Esophagus squamous epithelium (tissue), 5 donors: ENCODE results near the gene FGD2. TPM values are rescaled to one million over a fixed set of nuclear protein-coding genes. Genes with fewer than 3 reads are reported as not detected.

ENCODE experiments used
- DNase-seq: peaks from one replicate; lab custom pipeline; 2025; lab: John Stamatoyannopoulos, UW
- H3K27ac ChIP-seq, 4 donors: fragments of 200-600 bp; sonication (generic); one replicate each; pipeline ENCODE4 v1.5.1; 2016 to 2019; ENCODE audit warnings: mild to moderate bottlenecking in 1 of 4
- H3K27me3 ChIP-seq, 4 donors: fragments of 200-600 bp; sonication (generic); 1 replicate in 3 of 4; 2 replicates in 1 of 4; pipeline versions ENCODE4 v1.5.1 to v1.6.0; 2017 to 2021; ENCODE audit warnings: antibody characterized with exemption in 1 of 4
- H3K36me3 ChIP-seq, 3 donors: fragments of 200-600 bp; sonication (generic); one replicate each; pipeline ENCODE4 v1.5.1; 2016 to 2019
- H3K4me1 ChIP-seq, 3 donors: fragments of 200-600 bp; sonication (generic); one replicate each; pipeline ENCODE4 v1.5.1; 2017 to 2019
- H3K4me3 ChIP-seq, 4 donors: fragments of 200-600 bp; sonication (generic); 1 replicate in 3 of 4; 2 replicates in 1 of 4; pipeline ENCODE4 v1.5.1; 2016 to 2019; ENCODE audit warnings: mild to moderate bottlenecking in 2 of 4, moderate library complexity in 1 of 4
- H3K9me3 ChIP-seq, 3 donors: fragments of 200-600 bp; sonication (generic); one replicate each; pipeline ENCODE4 v1.5.1; 2016 to 2019
- CTCF ChIP-seq, 6 experiments: fragments of 450-650 bp in 4 of 6; fragments of 200-600 bp in 2 of 6; sonication (generic) in 2 of 6; IDR thresholded peaks; one replicate each; pipeline ENCODE4 v1.5.1; 2016 to 2019; ENCODE audit warnings: antibody characterized with exemption in 6 of 6, mild to moderate bottlenecking in 4 of 6, moderate library complexity in 4 of 6
- POLR2A ChIP-seq, 4 donors: fragments of 450-650 bp; IDR thresholded peaks; one replicate each; pipeline ENCODE4 v1.6.1; 2017; ENCODE audit warnings: antibody characterized with exemption in 4 of 4, mild to moderate bottlenecking in 4 of 4, moderate library complexity in 3 of 4
- WGBS, 2 donors: methylation state at CpG; one replicate each; pipeline ENCODE4 v1.1.5; 2018; 5-methylcytosine and 5-hydroxymethylcytosine counted together
- intact Hi-C: fragments of 100-400 bp; cut with DNase I; formaldehyde crosslinking; loops from one replicate; pipeline ENCODE4 v1.15.0; 2022
- total RNA-seq, 4 donors: library from RNA; depleted of rRNA; stranded (reverse); fragments of >200 nt; gene quantifications; one replicate each; pipeline ENCODE4 v1.1.0, GENCODE V29; 2016
- donor health status: DM: yes; HTN: yes; CAD: no.

The FGD2 gene
- total RNA-seq, 4 donors from 2014 or later = 2.6 to 13.4 (median 5.3) TPM

DNA sequence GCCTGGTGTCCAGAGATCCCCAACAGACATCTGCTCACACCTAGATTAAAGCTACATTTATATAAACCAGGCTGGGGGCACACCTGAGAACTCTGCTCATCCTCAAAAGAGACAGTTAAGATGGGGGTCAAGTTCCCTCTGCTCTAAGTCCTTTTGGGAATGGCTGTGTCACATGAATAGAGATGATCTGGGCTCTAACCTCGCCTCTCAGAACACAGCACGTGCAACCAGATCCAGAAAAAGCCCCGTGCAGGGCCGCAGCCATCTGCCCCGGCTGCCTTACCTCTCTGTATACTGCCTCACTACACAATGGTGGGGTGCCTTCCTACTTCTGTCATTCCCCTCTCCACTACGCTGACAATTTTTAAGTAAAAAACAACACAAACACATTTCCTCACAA lies 25.3 kb upstream of the FGD2 start:
- no peak for TF ChIP-seq POLR2A (IDR thresholded peaks at IDR 0.05)
- TF ChIP-seq CTCF (IDR thresholded peaks at IDR 0.05) = no peak
- WGBS, 2 donors = 70 to 78% methylated on average over 2 to 5 of the region's 6 CpGs
- Histone ChIP-seq H3K4me1 (peaks cover 19 to 64% (median 30%) of the 10 kb centered on the region in 3 donors), H3K4me3 (no peak overlapping the region), H3K36me3 (peaks cover 26 to 69% (median 28%) of the 10 kb centered on the region in 3 donors), H3K27ac (peak overlapping the region in 1 of 4 donors; percentile 21), H3K9me3 (no peaks in the 10 kb centered on the region), H3K27me3 (no peaks in the 10 kb centered on the region)
- DNase-seq = no peak
- intact Hi-C loops = no loop called here

- no peak for DNase-seq
- WGBS, 2 donors = 73 to 75% methylated on average over 8 to 10 of the region's 14 CpGs
- Histone ChIP-seq H3K36me3 (peaks cover 17 to 59% (median 19%) of the 10 kb centered on the region in 3 donors), H3K4me3 (no peak overlapping the region), H3K27ac (no peak overlapping the region), H3K27me3 (no peaks in the 10 kb centered on the region), H3K9me3 (no peaks in the 10 kb centered on the region), H3K4me1 (peaks cover 20 to 66% (median 30%) of the 10 kb centered on the region in 3 donors)
- intact Hi-C loops = no loop called here
- TF ChIP-seq POLR2A (IDR thresholded peaks at IDR 0.05) (no peak), CTCF (IDR thresholded peaks at IDR 0.05) (no peak)
Measured at GRCh38 chr6:36980876-36981619, 24.4 kb upstream of the FGD2 start.

DNA sequence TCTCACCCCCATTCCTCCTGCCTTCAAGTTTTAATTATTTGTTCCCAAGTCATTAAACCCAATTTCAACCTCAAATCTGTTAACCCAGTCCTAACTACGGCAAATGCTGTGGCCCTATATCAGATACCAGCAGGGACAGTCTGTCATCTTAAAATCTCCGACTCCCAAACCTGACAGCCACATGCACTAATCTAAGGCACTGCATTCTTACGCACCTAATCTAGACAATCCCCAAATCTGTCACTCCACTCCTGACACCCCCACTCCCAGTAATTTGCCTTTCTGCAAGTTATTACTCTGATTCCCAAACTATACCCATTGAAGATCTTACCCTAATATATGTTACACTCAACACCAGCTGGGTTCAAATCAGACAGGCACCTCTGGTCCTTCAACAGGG lies 21.9 kb upstream of the FGD2 start:
- H3K36me3 ChIP-seq = peaks cover 0 to 35% (median 6%) of the 10 kb centered on the region in 3 donors
- H3K4me1 ChIP-seq = peaks cover 29 to 78% (median 40%) of the 10 kb centered on the region in 3 donors
- no peak overlapping the region for H3K27ac ChIP-seq
- H3K4me3 ChIP-seq = peak overlapping the region in 1 of 4 donors; percentile 80
- H3K9me3 ChIP-seq = no peaks in the 10 kb centered on the region
- TF ChIP-seq CTCF (IDR thresholded peaks at IDR 0.05) = no peak
- TF ChIP-seq POLR2A (IDR thresholded peaks at IDR 0.05) = no peak
- WGBS, 2 donors = 83 to 92% methylated on average over 3 of the region's 3 CpGs
- intact Hi-C loops = no loop called here
- no peaks in the 10 kb centered on the region for H3K27me3 ChIP-seq
- DNase-seq = no peak

GRCh38 chr6:36984581-36985416 lies 20.7 kb upstream of the FGD2 start:
- intact Hi-C loops = no loop called here
- no peaks in the 10 kb centered on the region for H3K9me3 ChIP-seq
- no peaks in the 10 kb centered on the region for H3K27me3 ChIP-seq
- H3K36me3 ChIP-seq = peaks cover 0 to 23% (median 6%) of the 10 kb centered on the region in 3 donors
- peaks cover 29 to 68% (median 40%) of the 10 kb centered on the region in 3 donors for H3K4me1 ChIP-seq
- TF ChIP-seq POLR2A (IDR thresholded peaks at IDR 0.05) (no peak), CTCF (IDR thresholded peaks at IDR 0.05) (no peak)
- 5 to 6% methylated on average over 18 to 19 of the region's 19 CpGs for WGBS, 2 donors
- H3K27ac ChIP-seq = peak overlapping the region; percentile 93 to 97 (median 95)
- no peak for DNase-seq
- H3K4me3 ChIP-seq = peak overlapping the region; percentile 80 to 85 (median 82)
